Upper lobe of left lung (tissue), 6 donors: ENCODE measurements around the gene OSTF1. TPM values are rescaled to one million over a fixed set of nuclear protein-coding genes. Genes with fewer than 3 reads are reported as not detected.

Experiments used
- ATAC-seq, 2 donors: fragments of 200-7000 bp; cut with Tn5 transposase; one replicate each; pipeline ENCODE4 v1.9.1; 2022; ENCODE audit warnings: mild to moderate bottlenecking in 2 of 2, moderate library complexity in 2 of 2; ENCODE audit not compliant: low FRiP score in 2 of 2
- DNase-seq, 2 donors: peaks; one replicate each; pipeline ENCODE4 v3.0.0-alpha.2; 2019 to 2020
- H3K27ac ChIP-seq, 4 donors: fragments of 200-600 bp; sonication (generic); one replicate each; pipeline ENCODE4 v1.5.1; 2016 to 2019
- H3K27me3 ChIP-seq, 4 donors: fragments of 200-600 bp; sonication (generic); one replicate each; pipeline ENCODE4 v1.5.1; 2017 to 2019
- H3K36me3 ChIP-seq, 4 donors: fragments of 200-600 bp; sonication (generic); one replicate each; pipeline ENCODE4 v1.5.1; 2016 to 2019
- H3K4me1 ChIP-seq, 4 donors: fragments of 200-600 bp; sonication (generic); one replicate each; pipeline ENCODE4 v1.5.1; 2018 to 2019
- H3K4me3 ChIP-seq, 4 donors: fragments of 200-600 bp; sonication (generic); one replicate each; pipeline ENCODE4 v1.5.1; 2017 to 2019; ENCODE audit warnings: mild to moderate bottlenecking in 2 of 4, moderate library complexity in 1 of 4
- H3K9me3 ChIP-seq, 4 donors: fragments of 200-600 bp; sonication (generic); one replicate each; pipeline ENCODE4 v1.5.1; 2018 to 2019
- CTCF ChIP-seq, 6 experiments: fragments of 450-650 bp in 4 of 6; fragments of 200-600 bp in 2 of 6; sonication (generic) in 2 of 6; IDR thresholded peaks; one replicate each; pipeline ENCODE4 v1.5.1; 2016 to 2019; ENCODE audit warnings: antibody characterized with exemption in 6 of 6
- EP300 ChIP-seq, 4 donors: sonication (generic); formaldehyde crosslinking; IDR thresholded peaks; one replicate each; pipeline ENCODE4 v1.5.1; 2017; ENCODE audit warnings: antibody characterized with exemption in 4 of 4, control low read depth in 2 of 4
- POLR2A ChIP-seq, 4 donors: fragments of 450-650 bp; IDR thresholded peaks; one replicate each; pipeline ENCODE4 v1.5.1; 2016 to 2017; ENCODE audit warnings: antibody characterized with exemption in 4 of 4, mild to moderate bottlenecking in 2 of 4
- POLR2AphosphoS5 ChIP-seq, 2 donors: sonication (generic); formaldehyde crosslinking; IDR thresholded peaks; one replicate each; pipeline ENCODE4 v1.5.1; 2017; ENCODE audit warnings: antibody characterized with exemption in 2 of 2
- WGBS, 2 donors: methylation state at CpG; one replicate each; pipeline ENCODE4 v1.1.5; 2017 to 2018; 5-methylcytosine and 5-hydroxymethylcytosine counted together
- total RNA-seq, 6 donors: library from RNA; depleted of rRNA in 4 of 6; stranded (reverse); fragments of >200 nt in 4 of 6; gene quantifications; one replicate each; pipeline versions ENCODE4 v1.1.0 to v1.2.1, GENCODE V29; 2016 to 2021
- donor health status: DM: no; HTN: no; CAD: no; lungs with moderate emphysema.
- donor health status: DM: no; HTN: yes; CAD: no; lungs with severe emphysema.

The OSTF1 gene
- total RNA-seq, 6 donors from 2014 or later, result 17.8 to 84.9 (median 48.9) TPM

DNA sequence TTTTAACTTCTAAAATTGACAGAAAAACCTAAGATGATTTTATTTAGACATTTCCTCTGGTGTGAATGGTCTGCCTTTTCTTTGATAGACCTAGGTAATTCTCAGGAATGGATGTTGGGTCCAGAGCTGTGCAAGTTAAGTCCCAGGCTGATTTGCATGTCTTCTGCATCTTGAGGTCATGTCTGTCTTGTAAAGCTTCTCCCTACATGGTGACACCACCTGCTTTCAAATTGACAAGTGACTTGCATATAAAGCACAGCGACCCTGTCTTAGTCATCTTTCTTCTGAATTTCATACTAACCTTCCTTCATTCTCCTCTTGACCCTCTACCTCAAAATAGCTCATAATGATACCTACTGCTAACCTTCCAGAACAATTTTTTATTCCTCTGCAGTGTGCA, 29.2 kb downstream of the OSTF1 start:
- peaks cover 7 to 32% (median 13%) of the 10 kb centered on the region in 4 donors for H3K36me3 ChIP-seq
- no peak overlapping the region for H3K4me3 ChIP-seq
- peaks cover 9 to 30% (median 15%) of the 10 kb centered on the region in 4 donors for H3K4me1 ChIP-seq
- WGBS, 2 donors, result 91 to 92% methylated on average over 1 of the region's 1 CpG
- TF ChIP-seq POLR2A (IDR thresholded peaks at IDR 0.05), result no peak
- TF ChIP-seq CTCF (IDR thresholded peaks at IDR 0.05), result no peak
- no peak overlapping the region for H3K27ac ChIP-seq
- DNase-seq, result no peak
- no peak for ATAC-seq
- H3K9me3 ChIP-seq, result no peaks in the 10 kb centered on the region
- no peaks in the 10 kb centered on the region for H3K27me3 ChIP-seq

GRCh38 chr9:75120686-75121085, 32.4 kb downstream of the OSTF1 start:
- H3K4me1 ChIP-seq, result peaks cover 0 to 19% (median 3%) of the 10 kb centered on the region in 4 donors
- no peak for TF ChIP-seq EP300 (IDR thresholded peaks at IDR 0.05)
- no peak for TF ChIP-seq POLR2AphosphoS5 (IDR thresholded peaks at IDR 0.05)
- no peak for TF ChIP-seq CTCF (IDR thresholded peaks at IDR 0.05)
- TF ChIP-seq POLR2A (IDR thresholded peaks at IDR 0.05), result no peak
- no peaks in the 10 kb centered on the region for H3K9me3 ChIP-seq
- no peaks in the 10 kb centered on the region for H3K27me3 ChIP-seq
- H3K36me3 ChIP-seq, result peaks cover 7 to 36% (median 13%) of the 10 kb centered on the region in 4 donors
- DNase-seq (no peak), ATAC-seq (peak in 1 of 2 donors; percentile 57)
- no peak overlapping the region for H3K4me3 ChIP-seq
- no peak overlapping the region for H3K27ac ChIP-seq
- 75 to 88% methylated on average over 4 of the region's 4 CpGs for WGBS, 2 donors

DNA sequence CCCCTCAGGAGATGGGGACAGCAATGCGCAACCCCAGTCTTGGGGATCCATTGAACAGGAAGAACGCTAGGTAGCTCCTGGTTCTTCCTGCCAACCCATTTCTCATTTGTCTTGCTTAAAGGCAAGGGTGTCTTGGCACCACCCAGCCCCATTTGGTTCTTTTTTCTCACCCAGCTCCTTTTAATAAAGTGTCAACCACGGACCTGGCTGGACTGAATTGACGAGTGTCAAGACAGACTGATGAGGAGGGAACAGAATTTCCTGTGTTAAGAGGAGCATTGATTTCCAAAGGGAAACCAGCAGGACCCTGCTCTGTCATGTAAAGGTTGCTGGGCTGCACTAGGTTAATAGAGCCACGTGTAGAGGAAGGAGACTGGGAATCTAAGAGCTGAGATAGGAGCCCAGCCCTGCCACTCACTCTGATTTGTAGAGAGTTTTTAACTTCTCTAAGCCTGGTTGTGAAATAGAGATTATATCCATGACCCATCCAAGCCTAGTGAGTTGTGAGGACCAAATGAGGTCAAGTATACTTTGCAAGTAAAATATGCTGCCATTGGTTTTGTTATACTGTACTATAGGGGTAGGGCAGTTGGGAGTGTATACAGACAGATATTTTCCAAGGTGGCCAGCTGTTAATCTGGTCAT, 33.7 kb downstream of the OSTF1 start:
- Histone ChIP-seq H3K4me3 (no peak overlapping the region), H3K27me3 (no peaks in the 10 kb centered on the region), H3K36me3 (peaks cover 7 to 36% (median 13%) of the 10 kb centered on the region in 4 donors), H3K4me1 (peaks cover 0 to 6% (median 3%) of the 10 kb centered on the region in 4 donors), H3K27ac (no peak overlapping the region), H3K9me3 (no peaks in the 10 kb centered on the region)
- TF ChIP-seq POLR2A (IDR thresholded peaks at IDR 0.05) (no peak), POLR2AphosphoS5 (IDR thresholded peaks at IDR 0.05) (no peak), EP300 (IDR thresholded peaks at IDR 0.05) (no peak), CTCF (IDR thresholded peaks at IDR 0.05) (no peak)
- 86 to 88% methylated on average over 5 of the region's 5 CpGs for WGBS, 2 donors
- DNase-seq (no peak), ATAC-seq (no peak)

DNA sequence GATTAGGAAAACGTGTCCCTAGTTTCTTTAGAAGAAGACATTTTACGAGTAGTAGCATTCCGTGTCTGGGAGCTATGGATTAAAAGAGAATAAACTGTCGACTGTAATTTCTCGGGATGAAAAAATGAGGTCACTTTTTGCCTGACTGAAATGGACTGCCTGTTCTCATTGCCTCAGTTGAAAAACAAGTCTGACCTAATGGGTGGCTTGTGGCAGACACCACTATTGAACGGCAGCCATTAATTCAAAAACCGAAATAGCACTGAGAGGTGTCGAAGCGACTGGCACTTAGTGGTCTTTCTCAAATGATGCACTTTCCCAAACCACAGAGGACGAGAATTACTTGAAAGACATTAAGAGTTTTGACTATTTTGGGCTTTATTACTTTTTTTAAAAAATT, 35.4 kb downstream of the OSTF1 start:
- TF ChIP-seq POLR2AphosphoS5 (IDR thresholded peaks at IDR 0.05), result no peak
- Histone ChIP-seq H3K36me3 (peaks cover 3 to 27% (median 10%) of the 10 kb centered on the region in 4 donors), H3K27me3 (no peaks in the 10 kb centered on the region), H3K9me3 (no peaks in the 10 kb centered on the region), H3K27ac (no peak overlapping the region), H3K4me1 (peaks cover 0 to 6% (median 0%) of the 10 kb centered on the region in 4 donors), H3K4me3 (no peak overlapping the region)
- WGBS, 2 donors, result 89 to 92% methylated on average over 10 of the region's 10 CpGs
- DNase-seq (no peak), ATAC-seq (no peak)

DNA sequence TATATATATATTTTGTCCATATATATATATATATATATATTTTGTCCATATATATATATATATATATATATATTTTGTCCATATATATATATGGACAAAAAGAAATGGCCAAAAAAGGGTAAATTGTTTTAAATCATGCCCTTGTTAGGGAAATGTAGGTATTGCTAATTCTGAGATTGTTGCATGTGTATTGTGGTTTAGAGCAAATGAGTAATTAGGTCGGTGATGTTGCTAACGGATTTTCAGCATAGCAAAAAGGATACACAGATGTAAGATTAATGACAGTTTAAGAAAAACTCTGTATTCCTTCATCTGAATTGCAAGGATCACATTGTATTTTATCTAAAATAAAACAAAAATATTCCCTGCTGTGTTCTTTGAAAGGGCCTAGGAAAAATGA, 40.2 kb downstream of the OSTF1 start:
- no peak overlapping the region for H3K27ac ChIP-seq
- H3K36me3 ChIP-seq, result peaks cover 4 to 44% (median 10%) of the 10 kb centered on the region in 4 donors
- H3K4me3 ChIP-seq, result no peak overlapping the region
- H3K9me3 ChIP-seq, result no peaks in the 10 kb centered on the region
- no peak for DNase-seq
- TF ChIP-seq EP300 (IDR thresholded peaks at IDR 0.05) (no peak), POLR2AphosphoS5 (IDR thresholded peaks at IDR 0.05) (no peak), POLR2A (IDR thresholded peaks at IDR 0.05) (no peak), CTCF (IDR thresholded peaks at IDR 0.05) (no peak)
- no peak for ATAC-seq
- no peaks in the 10 kb centered on the region for H3K4me1 ChIP-seq
- WGBS, 2 donors, result 82 to 88% methylated on average over 2 of the region's 2 CpGs
- no peaks in the 10 kb centered on the region for H3K27me3 ChIP-seq
